ENCODE data around the gene TOMM20.

DNA sequence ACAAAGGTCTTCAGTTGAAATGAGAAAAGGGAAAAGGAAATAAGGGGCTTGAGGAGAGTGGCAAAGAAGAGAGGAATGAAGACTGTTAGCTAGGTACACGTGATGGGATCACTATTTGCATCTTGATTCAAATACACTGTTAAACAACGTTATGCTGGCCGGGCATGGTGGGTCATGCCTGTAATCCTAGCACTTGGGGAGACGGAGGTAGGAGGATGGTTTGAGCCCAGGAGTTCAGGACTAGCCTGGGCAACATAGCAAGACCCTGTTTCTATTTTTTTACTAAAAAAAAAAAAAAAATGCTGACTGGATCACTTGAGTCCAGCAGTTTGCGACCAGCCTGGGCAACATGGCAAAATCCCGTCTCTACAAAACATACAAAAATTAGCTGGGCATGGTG is 30.0 kb upstream of the TOMM20 start:
- TF ChIP-seq POLR2A (IDR thresholded peaks at IDR 0.05): no peak
- TF ChIP-seq, protein P1, sequence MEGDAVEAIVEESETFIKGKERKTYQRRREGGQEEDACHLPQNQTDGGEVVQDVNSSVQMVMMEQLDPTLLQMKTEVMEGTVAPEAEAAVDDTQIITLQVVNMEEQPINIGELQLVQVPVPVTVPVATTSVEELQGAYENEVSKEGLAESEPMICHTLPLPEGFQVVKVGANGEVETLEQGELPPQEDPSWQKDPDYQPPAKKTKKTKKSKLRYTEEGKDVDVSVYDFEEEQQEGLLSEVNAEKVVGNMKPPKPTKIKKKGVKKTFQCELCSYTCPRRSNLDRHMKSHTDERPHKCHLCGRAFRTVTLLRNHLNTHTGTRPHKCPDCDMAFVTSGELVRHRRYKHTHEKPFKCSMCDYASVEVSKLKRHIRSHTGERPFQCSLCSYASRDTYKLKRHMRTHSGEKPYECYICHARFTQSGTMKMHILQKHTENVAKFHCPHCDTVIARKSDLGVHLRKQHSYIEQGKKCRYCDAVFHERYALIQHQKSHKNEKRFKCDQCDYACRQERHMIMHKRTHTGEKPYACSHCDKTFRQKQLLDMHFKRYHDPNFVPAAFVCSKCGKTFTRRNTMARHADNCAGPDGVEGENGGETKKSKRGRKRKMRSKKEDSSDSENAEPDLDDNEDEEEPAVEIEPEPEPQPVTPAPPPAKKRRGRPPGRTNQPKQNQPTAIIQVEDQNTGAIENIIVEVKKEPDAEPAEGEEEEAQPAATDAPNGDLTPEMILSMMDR (IDR thresholded peaks at IDR 0.05): no peak

Data from testis (tissue), 2 donors.